Activated CD4-positive, alpha-beta T cell treated with anti-CD3 and anti-CD28 coated beads, Interleukin-2, amount 10 ng/mL, durations not matched to agents 7 days and 5 days (primary cell): ENCODE data around the gene LTBP1. TPM values are rescaled to one million over a fixed set of nuclear protein-coding genes. Genes with fewer than 3 reads are reported as not detected.
"Not testable (repeated sequence)": the region's sequence is repeated elsewhere in the genome, so short reads cannot be mapped to it uniquely, and the experiment has no call there.

Experiments used
- CTCF ChIA-PET: fragments of 350-600 bp; sonication (Branson Sonifier 250); formaldehyde crosslinking; loops from one replicate; lab custom pipeline; 2021; ENCODE audit warnings: antibody characterized with exemption; lab: Charles Lee
- POLR2A ChIA-PET: fragments of 350-600 bp; sonication (Branson Sonifier 250); formaldehyde crosslinking; loops from one replicate; lab custom pipeline; 2021; ENCODE audit warnings: antibody characterized with exemption; lab: Charles Lee
- DNase-seq: peaks from one replicate; pipeline ENCODE4 v3.0.0-alpha.2; 2020
- H3K27ac Mint-ChIP-seq: one replicate; pipeline ENCODE4 v1.8.0; 2021; ENCODE audit warnings: mild to moderate bottlenecking, moderate library complexity, mixed read lengths
- H3K27me3 Mint-ChIP-seq: one replicate; pipeline ENCODE4 v1.8.0; 2021; ENCODE audit warnings: mixed read lengths
- H3K36me3 Mint-ChIP-seq: one replicate; pipeline ENCODE4 v1.8.0; 2021; ENCODE audit warnings: low read depth, mixed read lengths
- H3K4me1 Mint-ChIP-seq: one replicate; pipeline ENCODE4 v1.8.0; 2021; ENCODE audit warnings: mixed read lengths
- H3K4me3 Mint-ChIP-seq: one replicate; pipeline ENCODE4 v1.8.0; 2021; ENCODE audit warnings: mild to moderate bottlenecking, moderate library complexity, mixed read lengths
- H3K9me3 Mint-ChIP-seq: one replicate; pipeline ENCODE4 v1.8.0; 2021; ENCODE audit warnings: mixed read lengths
- total RNA-seq, 2 experiments: library from RNA; stranded (reverse); gene quantifications; one replicate each; pipeline ENCODE4 v1.2.3, GENCODE V29; 2021

The LTBP1 gene
- total RNA-seq, 2 experiments from 2014 or later: 0.17 to 0.27 TPM

GRCh38 chr2:33052795-33053194 is 106.0 kb downstream of the LTBP1 start:
- H3K27ac Mint-ChIP-seq, DNase-seq, POLR2A ChIA-PET, H3K27me3 Mint-ChIP-seq, H3K4me3 Mint-ChIP-seq, H3K4me1 Mint-ChIP-seq, H3K36me3 Mint-ChIP-seq, H3K9me3 Mint-ChIP-seq: not testable (repeated sequence)
- CTCF ChIA-PET: interaction anchor here (0.5 kb wide), 1 partner anchor 505 kb away, joined by 3 read pairs; no protein-coding TSS in a partner anchor

- POLR2A ChIA-PET: no interaction called here
- Mint-ChIP-seq H3K27me3 (peaks cover 3% of the 10 kb centered on the region), H3K4me3 (no peak overlapping the region), H3K9me3 (no peaks in the 10 kb centered on the region), H3K36me3 (no peaks in the 10 kb centered on the region), H3K27ac (no peak overlapping the region), H3K4me1 (no peaks in the 10 kb centered on the region)
- CTCF ChIA-PET: no interaction called here
- DNase-seq: no peak
These were observed 109.4 kb downstream of the LTBP1 start for GRCh38 chr2:33056170-33056569.

- H3K9me3 Mint-ChIP-seq, H3K4me1 Mint-ChIP-seq, H3K27me3 Mint-ChIP-seq, POLR2A ChIA-PET, CTCF ChIA-PET, H3K4me3 Mint-ChIP-seq, H3K36me3 Mint-ChIP-seq, H3K27ac Mint-ChIP-seq, DNase-seq: not testable (repeated sequence)
These were observed 110.7 kb downstream of the LTBP1 start for GRCh38 chr2:33057307-33058028.

GRCh38 chr2:33058716-33059470 is 112.1 kb downstream of the LTBP1 start:
- Mint-ChIP-seq H3K36me3 (no peaks in the 10 kb centered on the region), H3K27me3 (peaks cover 3% of the 10 kb centered on the region), H3K9me3 (no peaks in the 10 kb centered on the region), H3K4me1 (no peaks in the 10 kb centered on the region), H3K27ac (no peak overlapping the region), H3K4me3 (no peak overlapping the region)
- POLR2A ChIA-PET: no interaction called here
- CTCF ChIA-PET: interaction anchor here (1.2 to 1.3 kb wide), 2 partner anchors 9 to 286 kb away, joined by 3 read pairs; no protein-coding TSS in a partner anchor
- DNase-seq: no peak

DNA sequence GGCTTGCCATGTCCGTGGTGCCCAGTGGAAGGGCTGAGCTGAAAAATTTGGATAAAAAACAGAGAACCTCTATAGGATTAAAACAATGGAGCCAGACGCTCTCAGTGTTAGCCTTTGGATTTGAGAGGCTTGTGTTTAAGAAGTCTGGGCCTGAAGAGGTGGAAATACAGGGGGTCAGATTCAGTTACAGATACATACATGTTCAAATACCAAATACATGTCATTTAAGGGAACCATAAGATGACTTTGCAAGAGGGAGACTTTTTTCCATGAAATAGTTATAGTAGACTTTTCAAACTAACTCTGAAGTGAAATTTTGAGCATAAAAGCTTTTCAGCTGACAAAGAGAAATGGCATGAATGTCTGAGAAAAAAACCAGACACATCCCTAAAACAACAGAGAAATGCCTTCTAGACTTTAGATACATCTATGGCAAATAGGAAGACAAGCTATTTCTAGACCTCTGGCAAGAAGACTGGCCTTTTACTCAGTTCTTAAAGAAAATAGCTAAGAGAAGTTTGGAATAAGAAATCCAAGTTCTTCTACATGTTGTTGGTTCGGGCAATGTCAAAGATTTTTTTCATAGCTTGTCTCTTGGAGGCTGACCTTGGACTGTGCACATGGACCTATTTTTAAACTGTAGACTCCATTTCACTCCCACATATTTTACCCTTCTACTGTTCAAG is 112.9 kb downstream of the LTBP1 start:
- POLR2A ChIA-PET: no interaction called here
- CTCF ChIA-PET: interaction anchor here (0.7 to 1.3 kb wide), 2 partner anchors 75 to 286 kb away, joined by 3 read pairs; no protein-coding TSS in a partner anchor
- Mint-ChIP-seq H3K27me3 (peaks cover 3% of the 10 kb centered on the region), H3K4me1 (no peaks in the 10 kb centered on the region), H3K36me3 (no peaks in the 10 kb centered on the region), H3K9me3 (no peaks in the 10 kb centered on the region), H3K4me3 (no peak overlapping the region), H3K27ac (no peak overlapping the region)
- DNase-seq: no peak

DNA sequence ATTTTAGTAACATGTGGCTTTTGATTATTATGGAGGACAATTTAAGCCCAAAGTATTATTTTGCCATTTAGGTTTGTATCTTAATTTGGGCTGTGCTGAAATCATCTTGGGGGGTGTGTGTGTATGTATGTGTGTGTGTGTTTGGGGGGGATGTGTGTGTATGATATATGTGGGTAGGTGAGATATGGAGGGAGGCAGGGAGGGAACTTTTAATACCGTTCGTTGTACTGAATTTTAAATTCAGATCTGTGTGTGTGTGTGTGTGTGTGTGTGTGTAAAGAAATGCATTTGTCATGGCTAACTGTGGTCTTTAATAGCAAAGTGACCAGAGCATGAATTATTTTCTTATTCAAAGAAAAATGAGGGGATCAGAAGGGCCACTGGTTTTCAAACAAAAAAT is 113.7 kb downstream of the LTBP1 start:
- Mint-ChIP-seq H3K4me3 (no peak overlapping the region), H3K27me3 (peaks cover 5% of the 10 kb centered on the region), H3K36me3 (no peaks in the 10 kb centered on the region), H3K27ac (no peak overlapping the region), H3K4me1 (no peaks in the 10 kb centered on the region), H3K9me3 (no peaks in the 10 kb centered on the region)
- ChIA-PET POLR2A (no interaction called here), CTCF (no interaction called here)
- no peak for DNase-seq

- Mint-ChIP-seq H3K4me3 (no peak overlapping the region), H3K9me3 (no peaks in the 10 kb centered on the region), H3K27me3 (peaks cover 5% of the 10 kb centered on the region), H3K27ac (no peak overlapping the region), H3K36me3 (no peaks in the 10 kb centered on the region), H3K4me1 (no peaks in the 10 kb centered on the region)
- CTCF ChIA-PET: no interaction called here
- DNase-seq: no peak
- POLR2A ChIA-PET: interaction anchor here (0.6 kb wide), 1 partner anchor 683 kb away, joined by 8 read pairs; no protein-coding TSS in a partner anchor
These were observed 116.0 kb downstream of the LTBP1 start for GRCh38 chr2:33062665-33063250.

DNA sequence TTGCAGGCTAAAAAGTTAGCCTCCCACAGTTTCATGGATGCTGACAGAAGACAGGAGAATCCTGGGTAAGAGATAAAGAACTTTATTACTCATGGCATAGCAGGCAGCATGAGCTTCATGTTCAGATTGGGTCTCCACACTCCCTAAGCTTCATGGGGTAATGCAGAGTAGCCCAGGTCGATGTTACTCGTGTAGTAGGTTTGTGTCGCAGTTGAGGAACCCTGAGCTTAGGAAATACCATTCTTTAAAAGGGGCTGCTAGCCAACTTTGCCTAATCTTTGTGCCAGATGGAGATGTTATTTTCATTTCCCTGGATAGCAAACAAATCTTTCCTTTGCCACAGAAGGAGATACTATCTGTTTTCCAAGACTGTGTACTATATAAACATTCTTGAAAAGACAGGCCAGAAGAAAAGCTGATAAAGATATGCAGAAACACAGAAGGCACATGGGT is 117.6 kb downstream of the LTBP1 start:
- Mint-ChIP-seq H3K9me3 (no peaks in the 10 kb centered on the region), H3K27ac (no peak overlapping the region), H3K27me3 (peaks cover 5% of the 10 kb centered on the region), H3K36me3 (no peaks in the 10 kb centered on the region), H3K4me1 (no peaks in the 10 kb centered on the region), H3K4me3 (no peak overlapping the region)
- CTCF ChIA-PET: no interaction called here
- POLR2A ChIA-PET: no interaction called here
- DNase-seq: no peak

DNA sequence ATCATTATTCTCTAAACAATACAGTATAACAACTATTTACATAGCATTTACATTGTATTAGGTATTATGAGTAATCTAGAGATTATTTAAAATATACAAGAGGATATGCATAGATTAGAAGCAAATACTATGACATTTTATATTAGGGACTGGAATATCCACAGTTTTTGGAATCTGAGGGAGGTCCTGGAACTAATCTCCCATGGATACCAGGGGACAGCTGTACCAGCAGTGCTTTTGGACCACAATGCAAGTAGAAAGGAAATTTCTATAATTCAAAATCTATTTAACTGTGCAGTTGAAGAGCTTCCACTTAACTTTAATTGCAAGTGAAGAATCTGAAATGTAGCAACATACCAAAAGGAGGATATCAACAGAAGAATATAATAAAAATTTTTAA is 120.8 kb downstream of the LTBP1 start:
- Mint-ChIP-seq H3K27me3 (peaks cover 1% of the 10 kb centered on the region), H3K36me3 (no peaks in the 10 kb centered on the region), H3K4me1 (no peaks in the 10 kb centered on the region), H3K4me3 (no peak overlapping the region), H3K27ac (no peak overlapping the region), H3K9me3 (no peaks in the 10 kb centered on the region)
- DNase-seq: no peak
- ChIA-PET CTCF (interaction anchor here (0.8 to 1.1 kb wide), 3 partner anchors 8 to 16 kb away, joined by 3 read pairs; no protein-coding TSS in a partner anchor), POLR2A (no interaction called here)

GRCh38 chr2:33068261-33068660 is 121.5 kb downstream of the LTBP1 start:
- ChIA-PET CTCF (interaction anchor here (0.9 to 1.1 kb wide), 2 partner anchors 10 to 16 kb away, joined by 3 read pairs; no protein-coding TSS in a partner anchor), POLR2A (no interaction called here)
- DNase-seq: no peak
- H3K27ac Mint-ChIP-seq: no peak overlapping the region
- no peaks in the 10 kb centered on the region for H3K4me1 Mint-ChIP-seq
- H3K9me3 Mint-ChIP-seq: no peaks in the 10 kb centered on the region
- H3K4me3 Mint-ChIP-seq: no peak overlapping the region
- peaks cover 1% of the 10 kb centered on the region for H3K27me3 Mint-ChIP-seq
- no peaks in the 10 kb centered on the region for H3K36me3 Mint-ChIP-seq

GRCh38 chr2:33069894-33070651 is 123.3 kb downstream of the LTBP1 start:
- no peak overlapping the region for H3K27ac Mint-ChIP-seq

GRCh38 chr2:33071591-33071990 is 124.8 kb downstream of the LTBP1 start:
- H3K9me3 Mint-ChIP-seq: no peaks in the 10 kb centered on the region
- ChIA-PET POLR2A (no interaction called here), CTCF (no interaction called here)
- H3K4me3 Mint-ChIP-seq: no peak overlapping the region
- no peak overlapping the region for H3K27ac Mint-ChIP-seq
- DNase-seq: no peak
- H3K4me1 Mint-ChIP-seq: no peaks in the 10 kb centered on the region
- H3K27me3 Mint-ChIP-seq: no peaks in the 10 kb centered on the region
- H3K36me3 Mint-ChIP-seq: no peaks in the 10 kb centered on the region

More at GRCh38 chr2:33069894-33070651, 123.3 kb downstream of the LTBP1 start:
- no peak overlapping the region for H3K4me3 Mint-ChIP-seq
- H3K4me1 Mint-ChIP-seq: no peaks in the 10 kb centered on the region
- peaks cover 1% of the 10 kb centered on the region for H3K27me3 Mint-ChIP-seq
- H3K36me3 Mint-ChIP-seq: no peaks in the 10 kb centered on the region
- ChIA-PET POLR2A (no interaction called here), CTCF (no interaction called here)
- no peak for DNase-seq
- H3K9me3 Mint-ChIP-seq: no peaks in the 10 kb centered on the region
